Measurements from ENCODE around the gene CR1.
"Not testable (repeated sequence)": the region's sequence is repeated elsewhere in the genome, so short reads cannot be mapped to it uniquely, and the experiment has no call there.

Gene CR1

DNA sequence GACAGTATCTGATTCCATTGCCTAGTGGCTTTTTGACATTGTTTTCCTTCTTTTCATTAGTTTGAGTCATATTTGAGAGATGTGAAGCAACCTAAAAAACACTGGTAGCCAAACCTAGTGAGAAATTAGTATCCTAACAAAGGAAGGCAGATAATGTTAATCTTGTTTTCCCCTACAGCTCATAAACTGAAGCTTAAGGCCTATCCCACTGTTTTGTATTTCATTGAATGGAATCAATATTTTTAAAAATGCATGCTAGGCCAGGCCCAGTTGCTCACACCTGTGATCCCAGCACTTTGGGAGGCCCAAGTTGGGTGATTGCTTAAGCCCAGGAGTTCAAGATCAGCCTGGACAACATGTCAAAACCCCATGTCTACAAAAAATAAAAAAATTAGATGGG is 150.2 kb downstream of the CR1 start:
- DNase-seq = no peak

DNA sequence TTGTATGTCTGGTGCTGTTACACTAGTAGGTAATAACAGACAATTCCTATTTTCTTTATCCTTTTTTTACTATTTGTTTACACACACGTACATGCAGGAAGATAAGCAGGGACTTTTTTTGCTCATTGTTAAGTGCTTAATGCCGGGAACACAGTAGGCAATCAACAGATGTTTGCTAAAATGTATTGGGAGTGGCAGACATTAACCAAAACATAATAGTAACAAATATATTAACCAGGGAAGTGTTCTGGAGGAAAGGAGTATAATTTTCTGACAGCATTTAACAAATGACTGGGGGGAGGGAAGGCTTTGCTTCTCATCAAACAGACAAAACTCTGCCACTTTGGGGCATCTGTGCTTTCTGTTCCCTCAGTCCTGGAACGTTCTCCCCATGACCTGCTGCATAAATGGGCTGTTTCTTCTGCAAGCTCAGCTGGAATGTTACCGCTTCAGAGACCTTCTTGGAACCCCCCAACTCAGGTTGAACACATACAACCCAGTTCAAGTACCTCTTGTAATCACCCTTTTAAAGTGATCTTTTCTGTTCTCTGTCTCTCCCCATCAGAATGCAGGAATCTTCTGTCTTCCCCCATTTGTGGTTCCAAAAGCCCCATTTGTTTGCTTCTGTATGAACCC is 151.1 kb downstream of the CR1 start:
- DNase-seq = no peak

DNA sequence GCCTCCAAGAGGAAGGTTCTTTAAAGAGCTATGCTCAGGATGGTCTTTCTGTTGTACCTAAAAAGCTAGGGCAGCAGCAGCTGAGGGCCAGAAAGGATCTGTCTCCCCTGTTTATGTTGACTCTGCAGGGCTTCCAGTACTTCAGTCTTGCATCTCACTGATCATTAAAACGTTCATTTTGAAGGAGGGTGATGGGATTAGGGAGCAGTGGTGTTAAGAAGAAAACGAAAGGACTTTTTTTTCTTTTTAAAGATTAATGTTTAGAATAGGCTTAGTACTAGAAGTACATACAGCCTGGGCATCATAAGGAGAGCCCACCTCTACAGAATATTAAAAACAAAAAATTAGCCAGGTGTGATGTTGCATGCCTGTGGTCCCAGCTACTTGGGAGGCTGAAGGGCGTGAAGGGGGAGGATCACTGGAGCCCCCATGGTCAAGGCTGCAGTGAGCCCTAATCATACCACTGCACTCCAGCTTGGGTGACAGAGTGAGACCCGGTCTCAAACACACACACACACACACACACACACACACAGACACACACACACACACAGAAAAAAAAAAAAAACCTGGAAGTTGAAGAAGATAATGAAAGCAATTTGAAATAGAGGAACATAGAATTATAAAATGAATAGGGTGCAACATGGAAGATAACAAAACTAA is 151.8 kb downstream of the CR1 start:
- DNase-seq = no peak

DNA sequence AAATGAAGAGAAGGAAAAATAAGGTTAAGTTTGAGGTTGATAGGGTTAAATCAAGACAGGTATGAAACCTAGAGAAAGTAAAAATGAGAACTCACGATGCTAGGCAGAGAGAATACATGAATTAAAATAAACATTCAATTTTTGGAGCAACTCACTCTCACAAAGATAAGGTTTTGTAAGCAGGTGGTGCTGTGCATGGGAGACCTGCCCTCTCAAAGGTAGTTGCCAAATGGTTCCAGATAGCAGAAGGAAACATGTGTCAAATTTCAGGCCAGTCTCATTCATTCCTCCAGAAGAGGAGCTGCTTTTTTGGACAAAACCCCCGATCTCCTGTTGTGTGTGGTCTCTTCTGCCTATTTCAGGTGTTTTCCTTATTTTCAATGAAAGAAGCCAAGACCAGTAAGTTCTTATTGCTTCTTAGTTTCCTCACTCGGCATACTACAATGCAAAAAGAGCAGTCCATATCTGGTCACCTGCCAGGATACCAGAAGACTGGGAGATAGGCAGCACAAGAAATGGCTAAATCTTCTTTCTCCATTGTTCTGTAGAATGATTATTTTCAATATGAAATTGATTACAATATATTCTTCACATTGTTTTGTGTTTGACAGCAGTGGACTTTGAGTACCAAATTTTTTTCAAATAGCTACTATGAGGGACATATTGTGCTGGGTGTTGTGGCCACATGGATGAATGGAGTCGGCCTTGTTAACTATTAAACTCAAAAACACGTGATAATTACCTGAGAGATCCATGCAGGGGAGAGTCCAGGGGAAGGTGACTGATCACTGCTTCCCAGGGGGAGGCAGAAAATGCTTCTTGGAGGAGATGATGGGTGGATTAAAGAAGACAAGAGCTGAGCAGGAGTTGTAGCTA is 152.6 kb downstream of the CR1 start:
- DNase-seq = peak; percentile 49

DNA sequence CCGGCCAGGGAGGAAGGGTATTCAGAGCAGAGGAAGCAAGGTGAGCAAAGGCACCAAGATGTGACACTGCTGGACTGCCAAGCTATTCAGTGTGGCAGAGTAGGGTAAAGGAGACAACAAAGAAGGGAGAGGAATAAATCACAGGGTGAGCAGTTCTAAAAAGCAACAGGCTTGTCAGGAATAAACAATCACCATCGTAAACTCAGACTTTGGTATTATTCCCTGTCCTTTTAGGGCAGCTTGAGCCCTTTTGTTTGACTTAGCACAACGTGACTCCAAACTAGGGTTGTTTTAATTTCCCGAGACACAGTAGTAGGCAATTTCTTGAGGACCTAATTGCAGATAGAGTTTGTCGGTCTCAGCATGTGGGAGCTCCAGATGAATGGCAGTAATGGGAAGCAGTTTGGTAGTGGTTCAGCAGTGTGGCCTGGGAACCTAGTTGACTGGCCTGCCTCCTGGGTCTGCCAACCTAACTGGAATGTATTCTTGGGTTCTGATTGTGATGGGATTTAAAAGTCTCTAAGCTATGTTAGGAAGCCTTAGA is 153.3 kb downstream of the CR1 start:
- DNase-seq = no peak

DNA sequence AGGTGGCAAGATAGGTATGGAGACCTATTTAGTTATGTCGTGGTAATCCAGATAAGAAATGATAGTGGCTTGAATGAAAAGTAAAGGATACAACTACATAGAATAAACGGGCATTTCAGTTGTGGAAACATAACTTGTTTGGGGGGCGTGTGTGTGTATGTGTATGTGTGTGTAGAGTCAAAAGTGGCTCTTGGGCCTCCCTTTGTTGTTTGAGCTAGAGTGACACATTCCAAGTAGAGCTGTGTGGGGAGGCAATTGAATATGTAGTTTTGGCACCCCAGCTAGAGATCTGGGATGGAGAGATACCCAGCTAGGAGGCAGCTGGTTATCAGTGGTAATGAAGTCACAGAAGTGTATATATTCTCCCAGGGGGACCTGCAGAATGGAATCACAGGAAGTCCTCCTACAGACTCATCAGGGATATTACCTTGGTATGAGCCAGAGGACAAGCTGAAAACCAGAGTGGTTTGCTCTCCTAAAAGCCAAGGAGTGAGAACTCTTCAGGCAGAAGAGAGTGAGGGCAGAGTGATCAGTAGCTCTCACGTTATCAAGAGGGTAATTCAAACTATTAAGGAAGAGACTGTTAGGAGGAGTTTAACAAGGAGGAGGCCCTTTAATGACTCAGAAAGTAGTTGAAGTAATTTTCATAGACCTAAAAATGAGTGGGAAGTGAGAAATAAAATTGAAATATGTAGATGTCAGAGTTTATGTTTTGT is 154.1 kb downstream of the CR1 start:
- peak; percentile 94 for DNase-seq

DNA sequence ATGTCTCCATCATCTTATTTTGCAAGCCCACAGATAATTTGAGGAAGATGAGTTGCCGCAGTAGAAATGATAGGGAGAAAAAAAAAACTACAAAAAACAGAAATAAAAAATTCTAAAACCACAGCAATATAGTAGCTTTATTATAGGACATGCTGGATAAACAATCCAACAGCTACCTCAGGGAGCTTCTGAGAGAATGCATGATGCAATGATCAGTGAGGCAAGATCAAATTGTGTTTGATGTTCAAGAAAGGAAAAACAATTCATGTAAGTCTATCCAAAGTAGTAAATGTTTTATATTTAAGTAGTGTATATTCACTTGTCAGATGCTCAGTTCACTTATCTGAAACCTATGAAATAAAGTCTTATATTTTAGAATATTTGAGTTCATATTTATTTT is 155.6 kb downstream of the CR1 start:
- DNase-seq = no peak

DNA sequence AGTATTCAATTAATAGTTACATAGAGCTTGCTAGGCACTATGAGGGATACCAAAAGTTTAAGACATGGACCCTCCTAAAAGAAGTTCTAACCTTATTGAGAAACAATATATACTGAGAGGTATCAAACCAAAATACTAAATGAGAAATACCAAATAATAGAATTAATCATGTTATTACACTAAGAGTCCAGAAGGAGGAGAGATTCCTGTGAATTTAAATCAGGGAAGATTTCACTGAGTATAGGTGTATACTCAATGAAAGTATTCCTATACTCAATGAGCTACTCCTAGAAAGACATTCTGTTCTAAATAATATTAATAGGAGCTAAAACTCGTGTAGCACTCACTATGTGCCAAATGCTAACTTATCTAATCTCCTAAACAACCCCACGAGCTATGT is 158.4 kb downstream of the CR1 start:
- DNase-seq = no peak

DNA sequence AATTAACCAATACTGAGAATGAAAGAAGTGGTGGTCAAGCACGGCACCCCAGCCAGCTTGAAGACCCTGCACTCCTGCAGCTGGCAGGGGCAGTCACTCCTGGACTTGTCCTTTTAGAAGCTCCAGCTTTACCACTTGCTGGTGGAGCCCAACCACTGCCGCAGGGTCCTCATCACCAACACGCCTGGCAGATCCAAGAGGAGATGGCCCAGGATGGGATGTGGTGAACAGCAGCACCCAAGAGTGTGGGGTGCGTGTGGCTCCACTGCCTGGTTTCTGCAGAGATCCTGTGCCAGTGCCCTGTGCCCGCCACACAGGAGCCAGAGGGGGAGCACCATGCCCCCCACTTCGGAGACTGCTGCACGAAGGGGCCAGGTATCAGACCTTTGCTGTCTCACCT is 162.5 kb downstream of the CR1 start:
- DNase-seq = no peak

DNA sequence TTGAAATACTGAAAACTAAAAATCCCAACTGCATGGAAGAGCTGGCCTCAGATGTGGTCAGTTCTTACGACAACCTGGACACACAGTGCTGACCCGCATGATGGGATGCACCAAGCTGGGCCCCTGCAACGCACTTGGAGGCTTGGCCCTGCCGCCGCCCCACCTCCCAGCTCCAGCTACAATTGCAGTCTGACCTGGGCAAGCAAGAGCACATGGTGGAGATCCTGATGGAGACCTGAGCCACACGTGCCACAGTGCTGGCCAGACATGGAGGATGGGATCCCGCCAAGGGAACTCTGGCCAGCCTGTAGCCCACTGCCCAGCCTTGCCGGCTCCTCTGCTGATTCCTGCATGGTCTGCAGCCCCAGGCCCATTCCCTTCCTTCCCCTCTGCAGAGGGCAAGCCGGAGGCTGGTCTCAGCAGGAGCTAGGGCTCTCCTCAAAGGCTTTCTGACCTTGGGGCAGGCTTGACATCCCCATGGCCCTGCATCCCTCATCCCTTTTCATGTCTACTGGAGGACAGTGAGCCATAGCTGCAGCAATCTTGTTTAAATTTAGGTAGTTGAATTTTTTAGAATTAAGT is 163.0 kb downstream of the CR1 start:
- no peak for DNase-seq

DNA sequence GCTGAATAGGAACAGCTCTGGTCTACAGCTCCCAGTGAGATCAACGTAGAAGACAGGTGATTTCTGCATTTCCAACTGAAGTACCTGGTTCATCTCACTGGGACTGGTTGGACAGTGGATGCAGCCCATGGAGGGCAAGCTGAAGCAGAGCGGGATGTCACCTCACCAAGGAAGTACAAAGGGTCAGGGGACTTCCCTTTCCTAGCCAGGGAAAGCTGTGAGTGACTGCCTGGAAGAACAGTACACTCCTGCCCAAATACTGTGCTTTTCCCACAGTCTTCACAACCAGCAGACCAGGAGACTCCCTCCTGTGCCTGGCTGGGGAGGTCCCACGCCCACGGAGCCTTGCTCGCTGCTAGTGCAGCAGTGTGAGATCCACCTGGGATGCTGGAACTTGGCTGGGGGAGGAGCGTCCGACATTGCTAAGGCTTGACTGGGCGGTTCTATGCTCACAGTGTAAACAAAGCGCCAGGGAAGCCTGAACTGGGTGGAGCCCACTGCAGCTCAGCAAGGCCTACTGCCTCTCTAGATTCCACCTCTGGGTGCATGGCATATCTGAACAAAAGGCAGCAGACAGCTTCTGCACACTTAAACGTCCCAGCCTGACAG is 163.7 kb downstream of the CR1 start:
- DNase-seq = no peak

DNA sequence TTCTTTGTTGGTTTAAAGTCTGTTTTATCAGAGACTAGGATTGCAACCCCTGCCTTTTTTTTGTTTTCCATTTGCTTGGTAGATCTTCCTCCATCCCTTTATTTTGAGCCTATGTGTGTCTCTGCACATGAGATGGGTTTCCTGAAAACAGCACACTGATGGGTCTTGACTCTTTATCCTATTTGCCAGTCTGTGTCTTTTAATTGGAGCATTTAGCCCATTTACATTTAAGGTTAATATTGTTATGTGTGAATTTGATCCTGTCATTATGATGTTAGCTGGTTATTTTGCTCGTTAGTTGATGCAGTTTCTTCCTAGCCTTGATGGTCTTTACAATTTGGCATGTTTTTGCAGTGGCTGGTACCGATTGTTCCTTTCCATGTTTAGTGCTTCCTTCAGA is 165.5 kb downstream of the CR1 start:
- DNase-seq = not testable (repeated sequence)

DNA sequence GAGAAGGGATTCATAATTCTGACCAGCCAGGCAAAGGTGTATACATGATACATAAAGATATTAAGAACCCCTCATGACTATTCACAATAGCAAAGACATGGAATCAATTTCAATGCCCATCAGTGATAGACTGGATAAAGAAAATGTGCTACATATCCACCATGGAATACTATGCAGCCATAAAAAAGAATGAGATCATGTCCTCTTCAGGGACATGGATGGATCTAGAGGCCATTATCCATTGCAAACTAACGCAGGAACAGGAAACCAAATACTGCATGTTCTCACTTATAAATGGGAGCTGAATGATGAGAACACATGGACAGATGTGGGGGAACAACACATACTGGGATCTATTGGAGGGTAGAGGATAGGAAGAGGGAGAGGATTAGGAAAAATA is 170.4 kb downstream of the CR1 start:
- no peak for DNase-seq

DNA sequence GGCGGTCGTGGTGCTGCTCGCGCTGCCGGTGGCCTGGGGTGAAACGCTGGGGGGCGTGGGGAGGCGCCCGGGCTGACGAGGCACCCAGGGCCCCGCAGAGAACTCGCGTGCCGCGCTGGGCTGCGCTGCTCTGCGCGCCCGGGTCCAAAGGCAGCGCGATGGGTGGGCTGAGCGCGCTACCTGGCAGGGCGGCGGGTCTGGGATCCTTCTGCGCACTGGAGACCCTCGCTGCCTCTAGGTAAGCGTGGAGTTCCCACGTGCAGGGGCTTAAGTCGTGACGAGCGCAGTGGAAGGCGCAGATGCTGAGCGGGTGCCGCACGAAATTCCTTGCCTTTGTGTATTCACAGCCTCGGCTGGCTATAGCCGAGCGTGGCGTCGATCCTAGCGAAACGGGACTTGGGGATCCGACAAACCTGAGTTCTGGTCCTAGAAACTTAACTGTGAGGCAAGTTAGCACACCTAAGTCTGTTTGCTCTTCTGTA is 173.6 kb downstream of the CR1 start:
- no peak for DNase-seq

DNA sequence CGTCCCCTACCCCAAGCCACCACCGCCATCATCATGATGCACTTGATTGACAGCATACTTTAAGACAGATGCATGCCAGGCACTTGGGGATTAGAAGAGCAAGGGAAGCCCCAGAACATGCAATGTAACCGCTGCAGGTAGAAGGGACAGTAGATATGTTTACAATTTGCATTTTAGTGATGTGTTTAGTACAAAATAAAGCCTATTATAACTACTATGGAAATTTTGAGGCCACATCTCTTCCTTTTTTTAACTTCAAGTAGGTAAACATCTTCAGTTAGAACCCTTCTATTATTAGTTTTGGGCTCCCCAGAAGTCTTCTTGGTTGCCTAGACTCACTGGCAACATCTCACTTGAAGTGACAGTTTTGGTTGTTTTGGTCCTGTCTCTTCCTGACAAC is 174.2 kb downstream of the CR1 start:
- DNase-seq = no peak

DNA sequence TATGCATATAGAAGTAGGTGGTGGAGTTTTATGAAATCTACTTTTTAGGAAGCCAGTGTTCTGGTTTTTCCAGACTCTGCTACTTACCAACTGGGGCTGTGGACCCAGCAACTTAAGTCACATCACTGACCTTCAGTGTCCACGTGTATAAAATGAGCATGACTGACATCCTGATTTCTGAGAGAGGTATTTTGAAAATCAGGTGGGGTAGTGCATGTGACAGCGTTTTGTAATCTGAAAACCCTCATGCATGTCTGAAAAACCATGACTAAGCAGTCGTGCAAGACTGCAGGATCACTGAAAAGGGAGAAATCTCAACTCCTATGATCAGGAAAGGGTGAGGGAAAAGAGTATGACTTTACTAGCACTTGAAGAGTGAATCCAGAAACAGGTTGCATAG is 175.0 kb downstream of the CR1 start:
- no peak for DNase-seq

DNA sequence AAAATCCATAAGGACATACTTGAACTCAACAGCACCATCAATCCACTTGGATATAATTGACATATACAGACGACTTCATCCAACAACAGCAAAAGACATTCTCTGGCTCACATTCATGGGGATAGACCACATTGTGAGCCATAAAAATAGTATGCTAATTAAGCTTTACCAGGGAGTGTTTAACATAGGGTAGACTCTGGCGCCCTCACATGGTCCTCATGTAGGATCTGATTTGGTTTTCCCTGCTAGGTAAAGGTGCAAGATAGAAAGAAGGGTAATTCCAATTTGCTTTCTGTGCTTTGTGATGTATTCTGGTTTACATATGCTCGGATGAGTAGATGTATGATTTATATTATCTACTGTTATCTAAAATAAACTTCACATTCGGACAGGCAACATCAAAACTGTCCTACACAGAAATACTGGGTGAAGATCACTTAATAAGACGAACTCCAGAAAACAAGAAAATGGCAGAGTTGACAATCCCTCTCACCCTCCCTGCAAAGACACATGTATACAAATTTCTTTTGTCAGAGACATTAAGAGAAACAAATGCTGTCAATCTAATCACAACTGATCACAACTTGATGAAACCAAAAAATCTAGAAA is 176.7 kb downstream of the CR1 start:
- peak; percentile 77 for DNase-seq

DNA sequence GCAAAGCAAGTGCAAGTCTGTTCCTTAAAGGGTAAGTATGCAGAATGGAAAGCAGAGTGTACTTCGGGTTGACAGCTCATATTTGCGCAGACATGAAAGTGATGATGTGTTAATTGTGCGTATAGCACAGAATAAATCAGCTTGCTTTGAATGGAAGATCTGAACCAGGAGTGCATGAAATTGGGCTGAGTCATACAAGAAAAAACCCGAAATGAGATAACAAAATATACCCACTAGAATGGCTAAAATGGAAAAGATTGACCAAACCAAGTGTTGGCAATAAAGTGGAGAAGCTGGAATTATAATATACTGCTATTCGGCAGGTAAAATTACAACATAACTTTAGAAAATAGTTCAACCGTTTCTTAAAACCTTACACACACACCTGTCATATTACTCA is 177.4 kb downstream of the CR1 start:
- DNase-seq = no peak

DNA sequence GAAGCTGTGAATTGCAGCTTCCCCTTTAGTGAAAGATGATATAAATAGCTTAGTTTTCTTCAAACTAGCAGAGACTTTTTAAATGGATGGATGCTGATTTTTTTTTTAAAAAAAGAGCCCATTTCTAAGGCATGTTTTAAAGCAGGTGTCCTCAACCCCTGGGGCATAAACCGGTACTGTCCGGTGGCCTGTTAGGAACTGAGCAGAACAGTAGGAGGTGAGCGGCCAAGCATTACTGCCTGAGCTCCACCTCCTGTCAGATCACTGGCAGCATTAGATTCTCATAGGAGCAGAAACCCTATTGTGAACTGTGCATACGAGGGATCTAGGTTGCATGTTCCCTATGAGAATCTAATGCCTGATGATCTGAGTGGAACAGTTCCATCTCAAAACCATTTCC is 180.2 kb downstream of the CR1 start:
- DNase-seq = no peak

DNA sequence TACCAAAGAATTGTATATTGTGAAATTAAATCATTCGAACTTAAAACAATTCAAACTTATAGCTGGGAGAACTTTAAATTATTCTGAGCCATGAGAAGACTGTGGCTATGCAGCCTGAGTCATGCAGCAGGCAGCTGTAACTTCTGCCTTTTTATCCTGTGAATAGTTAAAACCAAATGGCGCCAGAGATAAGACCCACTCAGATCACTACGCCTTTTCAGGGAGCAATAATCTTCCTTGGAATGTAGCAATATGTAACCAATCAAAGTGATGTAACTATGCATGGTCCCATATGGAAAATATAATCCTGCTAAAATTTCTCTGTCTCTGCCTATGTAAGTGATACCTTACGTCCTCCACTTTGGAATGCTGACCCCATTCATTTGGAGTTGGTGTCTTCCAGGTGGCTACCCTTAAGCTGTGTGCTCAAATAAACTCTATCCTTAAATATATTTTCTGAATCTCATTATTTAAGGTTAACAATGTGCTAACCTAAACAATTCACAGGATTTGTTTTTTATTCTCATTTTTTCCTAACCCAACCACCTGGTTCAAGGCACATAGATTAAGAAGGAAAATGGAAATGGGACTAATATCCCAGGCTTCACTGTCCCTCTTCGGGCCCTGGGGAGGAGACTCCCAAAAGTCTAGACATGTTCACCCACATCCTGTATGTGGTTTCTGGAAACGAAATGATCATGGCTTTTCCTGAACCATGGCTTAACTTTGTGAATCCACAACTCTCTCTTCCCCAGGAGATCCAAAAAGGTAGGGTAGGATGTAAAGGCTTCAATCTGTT is 184.8 kb downstream of the CR1 start:
- peak; percentile 73 for DNase-seq

All from hematopoietic multipotent progenitor cell treated with erythropoietin and hydrocortisone succinate and interleukin-3 and kit ligand, for 8 days (in vitro differentiated cells).